Testis (tissue), 5 donors: ENCODE data around the gene ETFBKMT. TPM values are rescaled to one million over a fixed set of nuclear protein-coding genes. Genes with fewer than 3 reads are reported as not detected.

Source experiments
- DNase-seq: peaks from one replicate; pipeline ENCODE4 v3.0.0-alpha.2; 2019
- H3K27ac ChIP-seq, 2 donors: fragments of 200-600 bp; sonication (generic); one replicate each; pipeline ENCODE4 v1.5.1; 2019
- H3K27me3 ChIP-seq: fragments of 200-600 bp; sonication (generic); one replicate; pipeline ENCODE4 v1.5.1; 2019
- H3K36me3 ChIP-seq: fragments of 200-600 bp; sonication (generic); one replicate; pipeline ENCODE4 v1.5.1; 2017; ENCODE audit warnings: low read depth; ENCODE audit errors: missing control alignments
- H3K4me1 ChIP-seq: fragments of 200-600 bp; sonication (generic); one replicate; pipeline ENCODE4 v1.5.1; 2019
- H3K4me3 ChIP-seq, 2 donors: fragments of 200-600 bp; sonication (generic); one replicate each; pipeline ENCODE4 v1.5.1; 2017 to 2019
- H3K9me3 ChIP-seq: fragments of 200-600 bp; sonication (generic); one replicate; pipeline ENCODE4 v1.5.1; 2017
- POLR2A ChIP-seq: fragments of 450-650 bp; IDR thresholded peaks from one replicate; pipeline ENCODE4 v1.6.1; 2017; ENCODE audit warnings: antibody characterized with exemption, mild to moderate bottlenecking, moderate library complexity
- WGBS, 2 donors: methylation state at CpG; one replicate each; pipeline ENCODE4 v1.1.5; 2018; 5-methylcytosine and 5-hydroxymethylcytosine counted together
- intact Hi-C: fragments of 100-400 bp; cut with DNase I; formaldehyde crosslinking; loops from one replicate; pipeline ENCODE4 v1.15.1; 2023; ENCODE audit warnings: low total_unique reads
- long read RNA-seq, 2 donors: transcript quantifications; one replicate each; lab custom pipeline, GENCODE V29; 2026
- polyA plus RNA-seq: library from polyadenylated mRNA; stranded (reverse); fragments of 350-450 nt; fragmentation: Illumina TruSeq; extraction: RNeasy Lipid Tissue Mini Kit (QIAGEN cat#74804); gene quantifications from one replicate; pipeline ENCODE4 v1.2.3, GENCODE V29; 2014; ENCODE audit warnings: low read depth, low replicate concordance; ENCODE audit not compliant: insufficient read depth
- total RNA-seq, 2 donors: library from RNA; depleted of rRNA; stranded (reverse); fragments of >200 nt; gene quantifications; one replicate each; pipeline ENCODE4 v1.2.3, GENCODE V29; 2016
- TF ChIP-seq, protein P1 (sequence below), 3 experiments: fragments of 450-650 bp in 2 of 3; fragments of 200-600 bp in 1 of 3; sonication (generic) in 1 of 3; IDR thresholded peaks; one replicate each; pipeline ENCODE4 v1.5.1; 2016 to 2019; ENCODE audit warnings: antibody characterized with exemption in 3 of 3, mild to moderate bottlenecking in 2 of 3, moderate library complexity in 1 of 3

ETFBKMT gene, protein sequence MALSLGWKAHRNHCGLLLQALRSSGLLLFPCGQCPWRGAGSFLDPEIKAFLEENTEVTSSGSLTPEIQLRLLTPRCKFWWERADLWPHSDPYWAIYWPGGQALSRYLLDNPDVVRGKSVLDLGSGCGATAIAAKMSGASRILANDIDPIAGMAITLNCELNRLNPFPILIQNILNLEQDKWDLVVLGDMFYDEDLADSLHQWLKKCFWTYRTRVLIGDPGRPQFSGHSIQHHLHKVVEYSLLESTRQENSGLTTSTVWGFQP
- total RNA-seq (1 to 10 TPM; 7.3 to 9.8 TPM), polyA plus RNA-seq (6.6 TPM)
- long read RNA-seq, donor 1, partial matches to known transcripts, result 0 of 3 reads
- long read RNA-seq, donor 1, other reads (novel, unspliced or antisense), result 0 of 3 reads
- long read RNA-seq, donor 2, full-length matches to known transcripts, result 3 of 3 reads
- long read RNA-seq, donor 2, partial matches to known transcripts, result 0 of 3 reads
- long read RNA-seq, donor 2, other reads (novel, unspliced or antisense), result 0 of 3 reads

DNA sequence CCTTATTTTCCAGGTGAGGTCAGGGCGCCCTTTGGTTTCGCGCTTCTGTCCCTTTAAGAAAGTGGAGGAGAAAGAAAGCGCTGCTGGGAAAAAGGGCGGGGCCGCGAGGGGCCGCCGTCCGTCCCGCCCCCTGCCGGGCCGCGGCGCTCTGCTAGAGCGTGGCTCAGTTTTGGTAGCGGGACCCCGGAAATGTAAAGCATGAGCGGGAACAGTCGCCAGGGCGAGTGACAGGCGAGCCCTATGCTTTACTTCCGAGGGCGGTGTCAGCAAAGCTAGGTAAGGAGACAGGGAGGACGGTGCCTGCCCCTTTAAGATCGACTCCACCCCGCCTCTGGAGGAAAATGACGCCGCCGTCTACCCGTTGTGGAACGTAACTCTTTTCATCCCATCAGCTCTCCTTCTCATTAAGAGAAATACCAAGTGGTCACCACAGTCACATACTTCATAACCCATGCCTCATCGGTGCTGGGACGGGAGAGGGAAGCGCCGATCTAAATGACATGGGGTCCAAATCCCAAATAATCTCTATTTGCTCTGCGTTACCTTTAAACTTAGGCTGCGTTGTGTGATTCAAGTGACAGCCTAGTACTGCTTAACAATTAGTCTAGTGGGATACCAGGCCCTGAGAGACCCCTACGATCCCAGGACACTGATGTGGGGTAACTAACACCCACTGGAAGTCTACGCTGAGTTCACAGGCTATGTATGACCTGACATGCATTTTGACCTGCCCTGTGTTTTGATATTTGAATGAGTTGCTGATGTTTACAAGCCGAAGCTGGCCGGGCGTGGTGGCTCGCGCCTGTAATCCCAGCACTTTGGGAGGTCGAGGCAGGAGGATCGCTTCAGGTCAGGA, at the start of gene ETFBKMT:
TSS of gene ETFBKMT (plus strand) at position 602 of the 856 bp plus-strand sequence. CDS start 2,266 bp downstream, outside the sequence.
- TF ChIP-seq, protein P1, sequence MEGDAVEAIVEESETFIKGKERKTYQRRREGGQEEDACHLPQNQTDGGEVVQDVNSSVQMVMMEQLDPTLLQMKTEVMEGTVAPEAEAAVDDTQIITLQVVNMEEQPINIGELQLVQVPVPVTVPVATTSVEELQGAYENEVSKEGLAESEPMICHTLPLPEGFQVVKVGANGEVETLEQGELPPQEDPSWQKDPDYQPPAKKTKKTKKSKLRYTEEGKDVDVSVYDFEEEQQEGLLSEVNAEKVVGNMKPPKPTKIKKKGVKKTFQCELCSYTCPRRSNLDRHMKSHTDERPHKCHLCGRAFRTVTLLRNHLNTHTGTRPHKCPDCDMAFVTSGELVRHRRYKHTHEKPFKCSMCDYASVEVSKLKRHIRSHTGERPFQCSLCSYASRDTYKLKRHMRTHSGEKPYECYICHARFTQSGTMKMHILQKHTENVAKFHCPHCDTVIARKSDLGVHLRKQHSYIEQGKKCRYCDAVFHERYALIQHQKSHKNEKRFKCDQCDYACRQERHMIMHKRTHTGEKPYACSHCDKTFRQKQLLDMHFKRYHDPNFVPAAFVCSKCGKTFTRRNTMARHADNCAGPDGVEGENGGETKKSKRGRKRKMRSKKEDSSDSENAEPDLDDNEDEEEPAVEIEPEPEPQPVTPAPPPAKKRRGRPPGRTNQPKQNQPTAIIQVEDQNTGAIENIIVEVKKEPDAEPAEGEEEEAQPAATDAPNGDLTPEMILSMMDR (IDR thresholded peaks at IDR 0.05), result peak; percentile 31 to 83 (median 66)
- no peak for TF ChIP-seq POLR2A
- Histone ChIP-seq H3K36me3 (no peaks in the 10 kb centered on the region), H3K27me3 (no peaks in the 10 kb centered on the region), H3K4me3 (peak within 1 kb of the TSS; percentile 72 to 84), H3K4me1 (no peaks in the 10 kb centered on the region), H3K9me3 (no peaks in the 10 kb centered on the region), H3K27ac (peak within 1 kb of the TSS; percentile 94 to 96)
- intact Hi-C loops, result no loop called here
- WGBS, 2 donors, result 1 to 2% methylated on average over 43 to 47 of the region's 47 CpGs
- peak; percentile 94 for DNase-seq

DNA sequence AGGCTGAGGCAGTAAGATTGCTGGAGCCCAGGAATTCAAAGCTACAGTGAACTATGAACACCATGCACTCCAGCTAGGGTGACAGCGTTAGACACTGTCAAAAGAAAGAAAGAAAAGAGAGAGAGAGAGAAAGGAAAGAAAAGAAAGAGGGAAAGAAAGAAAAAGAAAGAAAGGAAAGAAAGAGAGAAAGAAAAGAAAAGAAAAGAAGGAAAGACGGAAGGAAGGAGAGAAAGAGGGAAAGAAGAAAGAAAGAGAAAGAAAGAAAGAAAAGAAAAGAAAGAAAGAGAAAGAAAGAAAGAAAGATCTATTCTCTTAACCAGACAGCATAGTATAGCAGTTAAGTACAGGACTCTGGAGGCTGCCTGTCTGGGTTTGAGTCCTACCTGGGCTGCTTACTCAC, 46.7 kb upstream of the ETFBKMT start:
- Histone ChIP-seq H3K4me3 (no peak overlapping the region), H3K36me3 (no peaks in the 10 kb centered on the region), H3K4me1 (no peaks in the 10 kb centered on the region), H3K27ac (no peak overlapping the region), H3K9me3 (no peaks in the 10 kb centered on the region), H3K27me3 (no peaks in the 10 kb centered on the region)
- 83 to 87% methylated on average over 2 of the region's 2 CpGs for WGBS, 2 donors
- intact Hi-C loops, result no loop called here
- no peak for DNase-seq
- TF ChIP-seq, protein P1 (IDR thresholded peaks at IDR 0.05), result no peak
- no peak for TF ChIP-seq POLR2A

DNA sequence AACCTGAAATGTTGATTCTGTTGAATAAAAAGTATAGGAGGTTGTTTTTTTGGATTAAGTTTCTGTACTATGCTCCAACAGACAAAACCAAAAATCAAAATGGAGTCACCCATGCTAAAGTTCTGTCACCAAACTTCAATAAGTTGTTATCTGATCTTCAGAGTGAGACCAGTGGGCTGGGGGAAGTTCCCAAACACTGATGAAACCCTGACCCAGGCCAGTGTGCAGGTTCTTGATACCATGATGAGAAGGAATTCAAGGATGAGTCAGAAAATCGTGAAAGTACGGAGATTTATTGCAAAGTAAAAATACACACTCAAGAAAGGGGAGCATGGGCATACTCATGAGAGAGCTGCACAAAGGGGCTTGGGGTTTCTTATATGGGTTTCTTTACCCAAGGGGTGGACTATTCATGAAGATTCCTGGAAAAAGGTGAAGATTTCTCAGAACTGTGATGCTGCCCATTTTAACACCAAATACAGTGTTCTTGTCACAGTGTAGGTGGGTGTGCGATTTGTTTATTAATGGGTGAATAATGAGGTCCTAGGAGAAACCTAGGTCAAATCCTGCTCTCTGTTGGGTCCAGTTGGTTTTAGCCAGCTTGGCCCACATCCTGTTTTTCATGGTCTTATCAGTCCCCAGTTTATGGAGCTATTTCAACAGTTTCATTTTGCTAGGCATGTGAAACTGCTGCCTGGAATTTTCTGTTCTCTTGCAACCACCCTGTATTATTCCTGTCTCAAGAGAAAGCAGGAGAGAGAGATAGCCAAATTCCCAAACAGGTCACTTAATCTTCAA, 41.1 kb upstream of the ETFBKMT start:
- Histone ChIP-seq H3K4me3 (no peak overlapping the region), H3K36me3 (no peaks in the 10 kb centered on the region), H3K27me3 (no peaks in the 10 kb centered on the region), H3K4me1 (no peaks in the 10 kb centered on the region), H3K9me3 (no peaks in the 10 kb centered on the region), H3K27ac (no peak overlapping the region)
- no peak for TF ChIP-seq POLR2A
- TF ChIP-seq, protein P1 (IDR thresholded peaks at IDR 0.05), result no peak
- WGBS, 2 donors, result 60 to 79% methylated on average over 3 of the region's 3 CpGs
- DNase-seq, result no peak
- intact Hi-C loops, result no loop called here

DNA sequence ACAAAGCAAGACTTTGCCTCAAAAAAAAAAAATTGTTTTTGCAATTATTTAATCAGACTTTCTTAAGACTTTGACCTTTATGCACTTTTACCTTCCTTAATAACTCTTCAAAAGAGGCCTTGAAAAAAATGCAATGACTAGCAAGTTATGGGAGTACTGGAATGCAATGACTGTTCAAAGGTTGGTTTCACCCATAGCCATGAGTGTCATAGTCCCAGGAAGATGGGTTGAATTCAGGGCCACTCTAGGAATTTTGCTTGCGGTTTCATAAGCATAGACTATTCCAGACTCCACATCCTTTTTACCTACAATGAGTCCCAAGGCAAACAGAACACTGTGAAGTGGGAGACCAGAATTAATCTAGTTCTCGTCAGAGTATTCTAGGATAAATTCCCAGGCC, 39.2 kb upstream of the ETFBKMT start:
- 67 to 87% methylated on average over 2 of the region's 2 CpGs for WGBS, 2 donors
- no peak for DNase-seq
- TF ChIP-seq, protein P1 (IDR thresholded peaks at IDR 0.05), result no peak
- no peak for TF ChIP-seq POLR2A
- no peak overlapping the region for H3K27ac ChIP-seq
- no peaks in the 10 kb centered on the region for H3K27me3 ChIP-seq
- H3K9me3 ChIP-seq, result no peaks in the 10 kb centered on the region
- H3K36me3 ChIP-seq, result no peaks in the 10 kb centered on the region
- no peaks in the 10 kb centered on the region for H3K4me1 ChIP-seq
- intact Hi-C loops, result no loop called here
- H3K4me3 ChIP-seq, result no peak overlapping the region
